ENCODE measurements around the gene MED22. TPM values are rescaled to one million over a fixed set of nuclear protein-coding genes. Genes with fewer than 3 reads are reported as not detected.
A peak's percentile ranks its signal among the peaks of the same experiment; 100 is the strongest.

MED22 gene
- total and polyA plus RNA-seq, 2 of the 8 experiments (the other 6 are each of a cell fraction or from before 2014, with no cell fraction given), result 56.4 to 68.4 TPM

- no peak for TF ChIP-seq CHD7 (IDR thresholded peaks at IDR 0.05; ENCODE audit: insufficient replicate concordance, low read length)
- TF ChIP-seq EP300 (IDR thresholded peaks at IDR 0.05; ENCODE audit: borderline replicate concordance in 1 of 2, low read depth in 2 of 2, low read length in 2 of 2), result peak in 1 of 2 experiments; percentile 52; a peak in 1 of 3 replicates
- no peak for TF ChIP-seq KDM5A (IDR thresholded peaks at IDR 0.05; ENCODE audit: low read length)
- TF ChIP-seq SP4 (IDR thresholded peaks at IDR 0.05; ENCODE audit: low read length), result 0 out of 2 replicates have a peak, but pooled peaks have one; percentile 41
- TF ChIP-seq CTBP2 (IDR thresholded peaks at IDR 0.05; ENCODE audit: borderline replicate concordance, insufficient read depth, insufficient read length, low read length), result no peak
- no peak for TF ChIP-seq FOSL1 (IDR thresholded peaks at IDR 0.05; ENCODE audit: insufficient read depth, low read depth, low read length)
- no peak for TF ChIP-seq SRF (IDR thresholded peaks at IDR 0.05; ENCODE audit: low read depth, low read length)
- peak; percentile 66 for TF ChIP-seq PHF8 (conservative IDR thresholded peaks at IDR 0.05; ENCODE audit: low read depth, low read length)
- peak; percentile 87 for TF ChIP-seq KDM4A (IDR thresholded peaks at IDR 0.05; ENCODE audit: low read depth, low read length, severe bottlenecking)
These were observed 28.1 kb upstream of the MED22 start, which contains the start of the genes STKLD1 and SURF4 (continued) for GRCh38 chr9:133375724-133376654.

Data from H1 (cell line).